ENCODE measurements around the gene ATP9A. TPM values are rescaled to one million over a fixed set of nuclear protein-coding genes. Genes with fewer than 3 reads are reported as not detected.

ATP9A gene
- total and polyA plus RNA-seq, 4 donors = 2.4 to 16.7 (median 9.9) TPM

GRCh38 chr20:51613580-51613979 is 154.6 kb downstream of the ATP9A start (continued):
- TF ChIP-seq ATF3 (IDR thresholded peaks at IDR 0.05) (no peak), MAX (IDR thresholded peaks at IDR 0.05) (no peak), HNF4A (conservative IDR thresholded peaks at IDR 0.05) (no peak), ZBTB33 (IDR thresholded peaks at IDR 0.05) (no peak), GABPA (IDR thresholded peaks at IDR 0.05 in 1 of 2, conservative IDR thresholded peaks at IDR 0.05 in 1 of 2) (no peak), EGR1 (IDR thresholded peaks at IDR 0.05; ENCODE audit: low read depth in 2 of 2) (no peak), YY1 (IDR thresholded peaks at IDR 0.05) (no peak), SP1 (IDR thresholded peaks at IDR 0.05) (no peak), NR2F2 (IDR thresholded peaks at IDR 0.05) (no peak), RAD21 (IDR thresholded peaks at IDR 0.05) (no peak)

- no peak overlapping the region for H3K9ac ChIP-seq (ENCODE audit: low read depth in 1 of 2, low read length in 2 of 2)
- no peak for TF ChIP-seq RXRA (IDR thresholded peaks at IDR 0.05)
- no peak overlapping the region for H3K27ac ChIP-seq (ENCODE audit: low read depth in 1 of 2, low read length in 2 of 2)
- H3K4me3 ChIP-seq (ENCODE audit: low read depth in 1 of 3, low read length in 3 of 3) = no peak overlapping the region
- H3K9me3 ChIP-seq (ENCODE audit: control insufficient read depth in 4 of 4, low read length in 3 of 4) = no peaks in the 10 kb centered on the region
- no peak for DNase-seq (ENCODE audit: low spot score)
- H3K36me3 ChIP-seq (ENCODE audit: control insufficient read depth in 4 of 4, insufficient read depth in 3 of 4, low read depth in 1 of 4, low read length in 3 of 4) = peaks cover 0 to 21% (median 10%) of the 10 kb centered on the region in 4 donors
- no peaks in the 10 kb centered on the region for H3K4me1 ChIP-seq (ENCODE audit: control insufficient read depth in 4 of 4, insufficient read depth in 4 of 4, low read length in 3 of 4)
- 95% methylated on average over 5 of the region's 5 CpGs for WGBS
- no peaks in the 10 kb centered on the region for H3K27me3 ChIP-seq (ENCODE audit: control insufficient read depth in 4 of 4, insufficient read depth in 4 of 4, low read length in 3 of 4)
Observed at GRCh38 chr20:51612896-51613295, 155.3 kb downstream of the ATP9A start.

GRCh38 chr20:51611625-51611890 is 156.6 kb downstream of the ATP9A start:
- Histone ChIP-seq H3K27ac (ENCODE audit: low read depth in 1 of 2, low read length in 2 of 2) (no peak overlapping the region), H3K4me1 (ENCODE audit: control insufficient read depth in 4 of 4, insufficient read depth in 4 of 4, low read length in 3 of 4) (no peaks in the 10 kb centered on the region), H3K9ac (ENCODE audit: low read depth in 1 of 2, low read length in 2 of 2) (no peak overlapping the region), H3K9me3 (ENCODE audit: control insufficient read depth in 4 of 4, low read length in 3 of 4) (no peaks in the 10 kb centered on the region), H3K4me3 (ENCODE audit: low read depth in 1 of 3, low read length in 3 of 3) (no peak overlapping the region), H3K27me3 (ENCODE audit: control insufficient read depth in 4 of 4, insufficient read depth in 4 of 4, low read length in 3 of 4) (no peaks in the 10 kb centered on the region), H3K36me3 (ENCODE audit: control insufficient read depth in 4 of 4, insufficient read depth in 3 of 4, low read depth in 1 of 4, low read length in 3 of 4) (peaks cover 0 to 20% (median 10%) of the 10 kb centered on the region in 4 donors)
- 85% methylated on average over 2 of the region's 2 CpGs for WGBS
- DNase-seq (ENCODE audit: low spot score) = no peak
- TF ChIP-seq FOXA2 (IDR thresholded peaks at IDR 0.05) (no peak), GABPA (IDR thresholded peaks at IDR 0.05 in 1 of 2, conservative IDR thresholded peaks at IDR 0.05 in 1 of 2) (no peak), JUND (IDR thresholded peaks at IDR 0.05) (no peak), RAD21 (IDR thresholded peaks at IDR 0.05) (no peak), EGR1 (IDR thresholded peaks at IDR 0.05; ENCODE audit: low read depth in 2 of 2) (no peak), REST (IDR thresholded peaks at IDR 0.05) (no peak), CTCF (IDR thresholded peaks at IDR 0.05; ENCODE audit: low read depth, low read length, missing input control) (no peak), HNF4A (conservative IDR thresholded peaks at IDR 0.05) (no peak), ATF3 (IDR thresholded peaks at IDR 0.05) (no peak), TAF1 (conservative IDR thresholded peaks at IDR 0.05) (no peak), ZBTB33 (IDR thresholded peaks at IDR 0.05) (no peak), FOXA1 (IDR thresholded peaks at IDR 0.05) (no peak), SP1 (IDR thresholded peaks at IDR 0.05) (no peak), RXRA (IDR thresholded peaks at IDR 0.05) (no peak), MAX (IDR thresholded peaks at IDR 0.05) (no peak), HNF4G (IDR thresholded peaks at IDR 0.05) (no peak), YY1 (IDR thresholded peaks at IDR 0.05) (no peak)

Measured in liver (tissue), 9 donors.